ENCODE measurements around the gene FGF8.

Gene FGF8

DNA sequence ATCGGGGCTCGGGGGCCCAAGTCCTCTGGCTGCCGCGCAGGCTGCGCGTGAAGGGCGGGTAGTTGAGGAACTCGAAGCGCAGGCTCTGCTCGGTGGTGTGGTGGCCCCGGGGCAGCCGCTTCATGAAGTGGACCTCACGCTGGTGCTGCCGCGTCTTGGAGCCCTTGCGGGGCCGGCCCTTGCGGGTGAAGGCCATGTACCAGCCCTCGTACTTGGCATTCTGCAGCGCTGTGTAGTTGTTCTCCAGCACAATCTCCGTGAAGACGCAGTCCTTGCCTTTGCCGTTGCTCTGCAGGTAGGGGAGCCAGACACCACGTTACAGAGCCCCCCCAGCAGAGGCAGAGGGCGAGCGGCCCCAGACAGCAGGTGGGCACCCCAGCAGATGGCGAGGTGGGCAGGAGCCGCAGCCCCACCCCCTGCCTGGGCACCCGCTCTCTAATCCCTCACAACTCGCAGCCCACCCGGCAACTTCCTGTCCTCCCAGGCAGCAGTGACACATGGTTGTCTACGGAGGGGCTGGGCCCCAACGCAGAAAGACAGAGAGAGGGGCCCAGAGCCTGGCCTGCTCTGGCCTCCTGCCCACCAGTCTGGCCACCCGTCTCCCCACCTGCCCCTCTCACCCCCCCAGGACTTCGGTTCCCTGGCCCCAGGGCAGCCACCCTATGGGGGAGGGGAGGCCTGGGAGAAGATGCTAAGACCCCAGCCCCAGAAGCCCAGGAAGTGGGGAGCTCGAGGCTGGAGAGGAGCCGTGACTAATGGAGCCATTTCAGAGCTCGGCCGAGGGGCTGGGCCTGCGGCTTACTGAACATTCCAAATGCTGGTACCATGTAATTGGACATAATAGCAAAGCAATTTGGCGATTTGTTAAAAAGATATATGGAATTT lies 5.3 kb downstream of the FGF8 start:
- DNase-seq (ENCODE audit: low spot score) = no peak
- in situ Hi-C loops (cut with MboI; ENCODE audit: low pct_unique_long_range_greater_than_20kb, low sequenced_read_pairs, unreplicated experiment) = no loop called here
- TF ChIP-seq, protein P1, sequence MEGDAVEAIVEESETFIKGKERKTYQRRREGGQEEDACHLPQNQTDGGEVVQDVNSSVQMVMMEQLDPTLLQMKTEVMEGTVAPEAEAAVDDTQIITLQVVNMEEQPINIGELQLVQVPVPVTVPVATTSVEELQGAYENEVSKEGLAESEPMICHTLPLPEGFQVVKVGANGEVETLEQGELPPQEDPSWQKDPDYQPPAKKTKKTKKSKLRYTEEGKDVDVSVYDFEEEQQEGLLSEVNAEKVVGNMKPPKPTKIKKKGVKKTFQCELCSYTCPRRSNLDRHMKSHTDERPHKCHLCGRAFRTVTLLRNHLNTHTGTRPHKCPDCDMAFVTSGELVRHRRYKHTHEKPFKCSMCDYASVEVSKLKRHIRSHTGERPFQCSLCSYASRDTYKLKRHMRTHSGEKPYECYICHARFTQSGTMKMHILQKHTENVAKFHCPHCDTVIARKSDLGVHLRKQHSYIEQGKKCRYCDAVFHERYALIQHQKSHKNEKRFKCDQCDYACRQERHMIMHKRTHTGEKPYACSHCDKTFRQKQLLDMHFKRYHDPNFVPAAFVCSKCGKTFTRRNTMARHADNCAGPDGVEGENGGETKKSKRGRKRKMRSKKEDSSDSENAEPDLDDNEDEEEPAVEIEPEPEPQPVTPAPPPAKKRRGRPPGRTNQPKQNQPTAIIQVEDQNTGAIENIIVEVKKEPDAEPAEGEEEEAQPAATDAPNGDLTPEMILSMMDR (IDR thresholded peaks at IDR 0.05; ENCODE audit: extremely low read depth, insufficient read depth, missing control alignments) = no peak

DNA sequence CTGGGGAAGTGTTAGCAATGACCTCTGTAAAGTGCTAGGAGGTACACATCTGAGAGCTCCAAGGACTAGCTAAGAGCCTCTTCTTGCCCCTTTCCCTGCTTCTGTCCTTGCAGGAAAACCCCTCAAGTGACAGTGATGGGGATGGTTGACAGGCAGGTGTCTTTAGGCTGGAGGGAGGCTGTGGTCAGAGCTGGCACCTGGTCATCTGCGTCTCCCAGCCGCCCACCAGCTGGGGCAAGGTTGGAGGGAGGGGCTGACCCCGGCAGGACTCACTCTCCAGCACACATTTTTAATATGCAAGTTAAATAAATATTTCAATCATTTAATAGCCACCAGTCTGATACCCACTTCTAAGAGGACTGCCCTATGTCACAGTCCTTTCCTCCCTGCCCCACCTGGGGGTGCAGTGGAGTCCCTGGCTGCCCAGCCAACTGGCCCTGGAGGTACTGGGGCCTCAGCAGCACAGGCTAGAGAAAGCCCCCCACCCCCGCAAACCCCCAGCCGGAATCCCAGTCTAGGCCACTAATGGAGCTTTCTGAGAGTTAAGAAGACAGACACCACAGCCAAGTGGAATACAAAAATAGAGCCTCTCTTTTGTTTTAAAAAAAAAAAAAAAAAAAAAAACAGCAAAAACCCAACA lies 6.3 kb downstream of the FGF8 start:
- TF ChIP-seq, protein P1 (IDR thresholded peaks at IDR 0.05; ENCODE audit: extremely low read depth, insufficient read depth, missing control alignments) = no peak
- in situ Hi-C loops (cut with MboI; ENCODE audit: low pct_unique_long_range_greater_than_20kb, low sequenced_read_pairs, unreplicated experiment) = no loop called here

DNA sequence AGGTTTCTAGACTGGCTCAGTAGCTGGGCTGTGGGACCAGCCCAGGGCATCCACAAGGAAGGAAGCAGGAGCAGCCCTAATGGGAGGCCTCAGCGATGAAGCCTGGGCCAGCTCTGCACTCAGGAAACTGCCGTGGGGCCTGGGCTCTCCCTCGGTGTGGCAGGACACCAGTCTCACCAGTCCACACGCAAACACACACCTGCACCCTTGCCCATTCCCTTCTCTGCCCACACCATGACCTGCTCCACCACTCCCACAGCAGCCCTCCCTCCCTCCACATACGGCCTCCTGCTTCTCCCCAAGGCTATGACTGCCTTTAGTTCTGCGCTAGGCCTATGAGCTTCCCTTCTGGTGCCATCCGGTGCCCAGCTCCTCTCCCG lies 7.1 kb downstream of the FGF8 start:
- in situ Hi-C loops (cut with MboI; ENCODE audit: low pct_unique_long_range_greater_than_20kb, low sequenced_read_pairs, unreplicated experiment) = no loop called here
- DNase-seq (ENCODE audit: low spot score) = no peak
- TF ChIP-seq, protein P1 (IDR thresholded peaks at IDR 0.05; ENCODE audit: extremely low read depth, insufficient read depth, missing control alignments) = no peak

More for the DNA sequence above, 6.3 kb downstream of the FGF8 start:
- DNase-seq (ENCODE audit: low spot score) = no peak

DNA sequence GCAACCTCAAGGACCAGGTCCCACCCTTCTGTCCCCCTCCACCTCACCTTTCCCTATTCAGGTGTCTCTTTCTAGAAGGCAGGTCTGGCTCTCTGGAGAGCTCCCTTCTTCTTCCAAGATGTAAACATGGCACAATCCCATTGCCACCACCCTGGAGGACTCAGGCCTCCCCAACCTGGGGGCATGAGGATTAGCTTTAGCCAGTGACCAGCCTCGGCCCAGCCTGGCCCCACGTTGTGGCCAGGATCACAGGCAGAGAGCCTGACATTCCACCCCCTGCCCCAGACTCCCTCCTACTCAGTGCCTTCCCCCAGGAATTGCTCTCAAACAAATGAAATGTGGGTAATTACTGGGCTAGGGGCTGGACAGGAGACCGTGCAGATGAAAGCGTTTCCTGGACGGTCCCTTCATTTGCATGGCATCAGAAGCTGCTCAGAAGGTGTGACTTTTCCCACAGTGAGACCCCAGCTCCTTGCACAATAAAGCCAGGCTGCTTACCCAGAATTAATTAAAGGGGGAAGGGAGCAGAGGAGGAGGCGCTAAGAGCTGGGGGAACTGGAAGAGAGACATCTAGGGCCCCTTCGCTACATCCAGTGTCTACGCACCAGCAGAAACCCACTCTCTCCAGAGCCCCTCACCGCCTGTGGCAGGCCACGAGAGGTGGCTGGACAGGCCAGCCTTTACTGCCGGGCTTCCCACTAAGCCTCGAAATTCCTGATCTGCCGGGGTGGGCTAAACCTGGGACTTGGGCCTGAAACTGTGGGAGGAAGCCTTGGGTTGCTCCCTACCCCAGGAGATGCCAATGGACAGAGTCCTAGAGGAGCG lies 7.7 kb downstream of the FGF8 start:
- TF ChIP-seq, protein P1 (IDR thresholded peaks at IDR 0.05; ENCODE audit: extremely low read depth, insufficient read depth, missing control alignments) = no peak
- in situ Hi-C loops (cut with MboI; ENCODE audit: low pct_unique_long_range_greater_than_20kb, low sequenced_read_pairs, unreplicated experiment) = no loop called here
- DNase-seq (ENCODE audit: low spot score) = no peak

DNA sequence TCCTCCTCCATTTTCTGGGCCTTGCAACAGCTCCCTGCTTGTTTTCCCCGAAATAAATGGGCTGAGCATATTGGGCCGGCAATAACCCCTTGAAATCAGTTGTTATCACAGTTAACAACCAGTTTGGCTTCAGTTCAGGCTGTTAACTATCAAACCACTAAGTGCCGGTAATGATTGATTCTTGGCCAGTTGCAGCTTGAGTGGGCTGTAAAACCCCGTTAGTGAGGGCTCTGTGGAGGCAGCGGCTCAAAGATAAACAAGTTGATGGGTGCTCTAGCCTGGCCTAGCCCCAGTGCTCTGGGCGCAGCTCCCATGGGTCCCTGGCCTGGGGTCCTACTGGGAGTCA lies 8.3 kb downstream of the FGF8 start:
- TF ChIP-seq, protein P1 (IDR thresholded peaks at IDR 0.05; ENCODE audit: extremely low read depth, insufficient read depth, missing control alignments) = no peak
- no peak for DNase-seq (ENCODE audit: low spot score)
- in situ Hi-C loops (cut with MboI; ENCODE audit: low pct_unique_long_range_greater_than_20kb, low sequenced_read_pairs, unreplicated experiment) = no loop called here

DNA sequence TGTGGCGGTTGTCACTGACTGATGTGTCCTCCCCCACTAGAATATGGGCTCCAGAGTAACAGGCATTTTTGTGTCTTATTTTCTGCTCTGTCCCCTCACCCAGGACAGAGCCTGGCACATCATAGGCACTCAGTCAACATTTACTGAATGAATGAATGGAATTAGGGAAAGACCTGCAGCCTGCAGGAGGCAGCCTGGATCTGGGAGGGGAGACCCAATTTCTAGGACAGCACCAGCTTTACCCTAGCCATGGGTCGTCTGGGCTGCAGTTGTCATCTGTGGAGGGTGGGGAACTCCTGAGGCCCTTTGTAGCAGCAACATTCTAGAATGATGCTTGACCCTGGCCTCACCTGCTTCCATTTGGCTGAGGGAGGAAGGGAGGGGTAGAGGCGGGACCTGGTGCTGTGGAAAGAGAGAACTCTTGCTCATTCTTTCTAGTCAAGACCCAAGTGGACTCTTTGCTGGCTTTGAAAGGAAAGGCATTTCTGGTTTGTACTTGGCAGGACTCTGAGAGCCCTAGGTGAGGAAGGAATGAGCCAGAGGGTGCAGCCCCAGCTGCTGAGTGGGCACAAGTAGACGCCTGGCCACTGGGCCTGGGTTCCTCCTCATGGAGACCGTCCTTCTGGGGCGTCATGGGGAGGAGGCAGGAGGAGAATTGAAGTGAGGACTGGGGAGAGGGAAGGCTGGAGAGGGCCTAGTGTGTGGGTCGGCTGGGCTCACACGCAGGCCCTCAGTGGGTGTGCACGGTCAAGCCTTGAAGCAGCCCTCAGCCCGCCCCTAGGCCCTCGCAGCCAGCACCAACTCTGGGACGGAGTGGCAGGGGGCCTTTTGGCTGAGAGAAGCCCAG lies 8.9 kb downstream of the FGF8 start:
- no peak for DNase-seq (ENCODE audit: low spot score)
- in situ Hi-C loops (cut with MboI; ENCODE audit: low pct_unique_long_range_greater_than_20kb, low sequenced_read_pairs, unreplicated experiment) = no loop called here
- TF ChIP-seq, protein P1 (IDR thresholded peaks at IDR 0.05; ENCODE audit: extremely low read depth, insufficient read depth, missing control alignments) = no peak
